GM19372 (cell line): ENCODE results near the gene DAZAP2.
A peak's percentile ranks its signal among the peaks of the same experiment; 100 is the strongest.
"Not testable (repeated sequence)": the region's sequence is repeated elsewhere in the genome, so short reads cannot be mapped to it uniquely, and the experiment has no call there.

Experiments used
- ATAC-seq: cut with Tn5 transposase; IDR thresholded peaks from one replicate; pipeline ENCODE4 v1.9.1; 2021; ENCODE audit warnings: mild to moderate bottlenecking, low read depth, moderate library complexity; ENCODE audit not compliant: unreplicated experiment

Gene DAZAP2

GRCh38 chr12:51245476-51246253 lies 7.0 kb downstream of the DAZAP2 start:
- ATAC-seq: no peak

GRCh38 chr12:51246254-51246853 lies 7.7 kb downstream of the DAZAP2 start:
- ATAC-seq: no peak

DNA sequence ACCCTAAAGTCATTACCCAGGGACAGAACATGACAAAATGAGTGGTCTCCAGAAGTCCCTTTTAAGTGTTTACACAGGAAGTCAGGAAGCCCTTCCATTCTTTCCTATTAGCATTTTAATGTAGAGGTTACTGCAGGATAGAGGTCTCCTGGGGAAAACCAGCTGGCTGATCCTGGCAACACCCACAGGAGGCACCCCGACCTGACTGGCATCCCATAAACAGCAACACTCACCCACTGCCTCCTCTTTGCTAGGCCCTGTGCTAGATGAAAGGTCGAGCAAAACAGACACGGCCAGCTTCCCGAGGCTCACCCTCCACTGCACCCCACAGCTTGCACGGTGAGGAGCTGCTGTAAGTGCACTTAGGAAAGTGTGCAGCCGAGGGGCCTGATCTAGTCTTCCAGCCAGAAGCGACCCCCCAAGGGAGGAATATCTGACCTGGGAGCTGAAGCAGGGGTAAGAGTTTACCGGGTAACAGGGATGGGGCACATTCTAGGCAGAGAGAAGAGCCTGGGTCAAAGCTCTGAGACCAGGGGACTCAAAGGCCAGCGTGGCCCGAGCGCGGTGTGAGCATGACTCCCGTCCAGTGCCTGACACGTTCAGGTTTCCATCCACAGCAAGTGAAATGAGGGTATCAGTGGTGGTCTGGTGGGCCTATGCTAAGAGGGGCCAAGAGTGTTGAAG lies 9.0 kb downstream of the DAZAP2 start:
- ATAC-seq: no peak

GRCh38 chr12:51253276-51253675 lies 14.7 kb downstream of the DAZAP2 start:
- ATAC-seq: no peak

- ATAC-seq: no peak
Measured at GRCh38 chr12:51254536-51254935, 15.9 kb downstream of the DAZAP2 start.

- ATAC-seq: not testable (repeated sequence)
Measured at GRCh38 chr12:51259600-51259999, 21.0 kb downstream of the DAZAP2 start.

- no peak for ATAC-seq
Measured at GRCh38 chr12:51262758-51263177, 24.1 kb downstream of the DAZAP2 start.

DNA sequence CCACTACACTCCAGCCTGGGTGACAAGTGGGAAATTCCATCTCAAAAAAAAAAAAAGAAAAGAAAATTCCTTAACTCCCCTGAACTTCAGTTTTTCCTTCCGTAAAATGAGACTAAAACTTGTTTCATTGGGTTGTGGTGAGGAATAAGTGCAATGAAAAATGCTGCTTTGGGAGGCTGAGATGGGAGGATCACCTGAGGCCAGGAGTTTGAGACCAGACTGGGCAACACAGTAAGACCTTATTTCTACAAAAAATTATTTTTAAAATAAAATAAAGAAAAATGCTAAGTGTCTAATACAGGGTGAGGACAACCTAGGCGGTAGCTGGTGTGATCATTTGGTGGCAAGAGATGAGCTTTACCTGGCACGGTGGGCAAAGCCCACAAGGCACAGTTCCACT lies 24.7 kb downstream of the DAZAP2 start:
- no peak for ATAC-seq

DNA sequence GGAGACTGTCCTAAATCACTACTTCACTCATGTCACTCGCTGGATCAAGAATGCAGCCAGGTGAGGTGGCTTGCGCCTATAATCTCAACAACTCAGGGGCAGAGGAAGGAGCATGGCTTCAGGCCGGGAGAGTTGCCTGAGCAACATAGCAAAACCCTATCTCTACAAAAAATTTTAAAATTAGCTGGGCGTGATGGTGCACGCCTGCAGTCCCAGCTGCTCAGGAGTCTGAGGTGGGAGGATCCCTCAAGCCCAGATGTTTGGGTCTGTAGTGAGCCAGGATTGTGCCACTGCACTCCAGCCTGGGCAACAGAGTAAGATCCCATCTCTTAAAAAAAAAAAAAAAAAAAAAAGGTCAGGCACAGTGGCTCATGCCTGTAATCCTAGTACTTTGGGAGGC lies 25.7 kb downstream of the DAZAP2 start:
- ATAC-seq: no peak

DNA sequence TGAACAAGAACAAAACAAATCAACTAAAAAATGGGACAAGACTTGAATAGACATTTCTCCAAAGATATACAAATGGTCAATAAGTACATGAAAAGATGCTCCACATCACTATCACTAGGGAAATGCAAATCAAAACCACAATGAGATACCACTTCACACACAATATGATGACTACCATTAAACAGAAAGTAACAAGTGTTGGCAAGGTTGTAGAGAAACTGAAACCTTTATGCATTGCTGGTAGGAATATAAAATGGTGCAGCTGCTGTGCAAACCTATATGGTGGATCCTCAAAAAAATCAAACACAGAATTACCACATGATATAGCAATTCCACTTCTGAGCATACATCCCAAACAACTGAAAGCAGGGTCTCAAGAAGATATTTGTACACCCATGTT lies 26.4 kb downstream of the DAZAP2 start:
- ATAC-seq: no peak

GRCh38 chr12:51269174-51270066 lies 30.8 kb downstream of the DAZAP2 start:
- ATAC-seq: peak; percentile 21

DNA sequence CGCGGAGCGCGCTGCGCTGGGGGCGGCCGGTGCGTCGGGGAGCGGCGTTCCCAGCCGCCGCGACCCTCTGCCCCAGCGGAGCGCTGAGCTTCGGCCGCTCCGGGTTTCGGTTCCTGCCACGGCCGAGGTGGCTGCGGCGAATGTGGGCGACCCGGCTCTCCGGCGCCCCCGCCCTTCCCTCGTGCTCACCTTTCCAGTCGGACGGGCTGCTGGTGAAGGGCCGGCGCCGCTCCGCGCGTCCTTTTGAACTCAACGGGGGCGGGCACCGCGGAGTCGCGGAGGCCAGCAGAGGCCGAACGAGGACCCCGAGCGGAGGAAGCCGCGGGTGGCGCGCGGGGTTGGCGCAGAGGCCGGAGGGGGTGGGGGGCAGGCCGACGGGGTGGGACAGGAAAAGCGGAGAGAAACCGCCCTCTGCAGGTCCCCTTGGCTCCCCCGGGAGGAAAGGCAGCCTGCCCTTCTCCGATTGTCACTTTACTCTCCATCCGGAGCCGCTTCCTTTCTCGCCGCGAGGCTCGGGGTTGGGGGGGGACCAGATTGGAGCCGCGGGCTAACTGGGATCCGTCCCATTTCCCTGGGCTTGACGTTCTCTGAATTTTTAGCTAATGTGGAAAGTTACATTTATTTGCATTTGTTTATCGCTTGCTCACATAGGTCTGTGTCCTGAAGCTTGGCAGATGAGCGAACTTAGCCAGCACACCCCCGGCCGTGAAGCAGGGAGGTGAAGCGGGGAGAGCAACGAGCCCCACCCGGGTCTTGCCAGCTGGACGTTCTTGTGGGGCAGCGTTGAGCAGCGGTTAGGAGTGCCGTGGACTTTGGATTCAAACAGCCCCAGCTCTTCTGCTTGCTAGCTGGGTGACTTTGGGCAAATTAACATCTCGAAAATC lies 31.7 kb downstream of the DAZAP2 start, which contains the start of gene SMAGP:
TSS of gene SMAGP (minus strand) at position 349 of the 884 bp plus-strand sequence. CDS start 1,137 bp downstream, outside the sequence.
- ATAC-seq: peak; percentile 76

DNA sequence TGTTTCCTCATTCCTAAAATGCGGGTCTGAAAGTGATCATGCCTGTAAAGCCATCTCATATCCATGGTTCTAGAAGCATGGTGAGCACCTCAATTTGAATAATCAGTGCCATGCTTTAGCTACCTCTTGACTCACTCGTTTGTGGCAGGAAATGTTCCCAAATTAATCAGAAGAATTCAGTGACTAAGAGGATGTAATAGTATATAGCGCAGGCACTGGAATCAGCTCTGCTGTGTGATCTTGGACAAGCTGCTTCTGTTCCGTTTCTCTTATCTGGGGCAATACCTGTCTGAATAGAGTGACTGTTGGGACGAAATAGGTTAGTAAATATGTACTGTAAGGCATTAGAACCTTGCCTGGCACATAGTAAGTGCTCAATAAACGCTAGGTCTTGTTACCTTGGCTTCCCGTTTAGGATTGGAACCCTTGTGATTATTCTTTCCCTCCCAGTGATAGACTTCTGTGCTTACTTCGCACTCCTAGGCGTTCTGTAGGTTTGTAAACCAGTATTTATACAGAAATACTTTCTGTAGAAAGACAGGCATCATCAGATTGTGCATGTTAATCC lies 32.4 kb downstream of the DAZAP2 start:
- ATAC-seq: no peak

GRCh38 chr12:51272810-51273209 lies 34.2 kb downstream of the DAZAP2 start:
- ATAC-seq: not testable (repeated sequence)

GRCh38 chr12:51275088-51275487 lies 36.5 kb downstream of the DAZAP2 start:
- no peak for ATAC-seq

DNA sequence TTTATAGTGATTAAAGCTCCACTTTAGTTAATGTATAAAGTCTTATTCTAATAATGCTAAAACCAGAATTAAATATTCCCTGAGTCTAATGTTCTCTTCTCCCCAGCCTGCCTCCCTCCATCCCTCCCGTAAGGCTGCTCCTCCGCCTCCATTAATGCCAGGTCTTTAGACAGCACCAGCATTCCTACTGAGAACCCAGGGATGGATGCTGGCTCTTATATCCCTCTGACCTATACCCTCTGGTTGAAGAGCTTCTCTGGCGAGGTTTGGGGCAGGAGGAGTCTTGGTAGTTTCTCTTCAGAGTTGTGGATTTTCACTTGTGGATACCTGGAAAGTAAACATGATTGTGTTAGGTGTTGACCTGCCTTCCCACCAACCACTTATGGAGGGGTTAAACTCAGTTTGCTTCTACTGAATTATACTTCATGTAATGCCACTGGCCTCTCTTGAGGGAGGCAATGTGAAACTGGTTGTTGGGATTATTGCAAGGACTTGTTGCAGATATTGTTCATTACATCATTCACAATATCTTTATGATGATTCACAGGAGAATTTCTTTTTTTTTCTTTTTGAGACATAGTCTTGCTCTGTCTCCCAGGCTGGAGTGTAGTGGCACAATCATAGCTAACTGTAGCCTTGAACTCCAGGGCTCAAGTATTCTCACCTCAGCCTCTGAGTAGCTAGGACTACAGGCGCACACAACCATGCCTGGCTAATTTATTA lies 42.7 kb downstream of the DAZAP2 start:
- ATAC-seq: no peak

- ATAC-seq: no peak
Measured at GRCh38 chr12:51285843-51286242, 47.2 kb downstream of the DAZAP2 start.
